MM.1S (cell line): ENCODE results near the gene PTGR1.

Experiments
- DNase-seq: peaks from one replicate; pipeline ENCODE4 v3.0.0-alpha.2; 2015
- H2AFZ ChIP-seq: fragments of 300-600 bp; sonication (generic); 2 replicates; pipeline ENCODE4 v1.6.0; 2016; ENCODE audit warnings: antibody characterized with exemption, low read length
- H3F3A ChIP-seq: fragments of 300-600 bp; sonication (generic); 2 replicates; pipeline ENCODE4 v1.6.1; 2016; ENCODE audit warnings: mild to moderate bottlenecking, antibody characterized with exemption, low read length, moderate library complexity, mixed read lengths; ENCODE audit not compliant: insufficient read depth
- H3K27ac ChIP-seq: fragments of 300-600 bp; sonication (generic); 2 replicates; pipeline ENCODE4 v1.5.1; 2016; ENCODE audit warnings: mild to moderate bottlenecking, low read length
- H3K27me3 ChIP-seq: fragments of 300-600 bp; sonication (generic); replicated peaks from 2 replicates; pipeline ENCODE4 v1.6.0; 2016; ENCODE audit warnings: low read length; ENCODE audit not compliant: insufficient read depth
- H3K36me3 ChIP-seq: fragments of 300-600 bp; sonication (generic); replicated peaks from 2 replicates; pipeline ENCODE4 v1.6.1; 2016; ENCODE audit warnings: mild to moderate bottlenecking, low read length, mixed read lengths; ENCODE audit not compliant: insufficient read depth
- H3K4me1 ChIP-seq: fragments of 300-600 bp; sonication (generic); 2 replicates; pipeline ENCODE4 v1.6.1; 2016; ENCODE audit warnings: low read length, mixed read lengths
- H3K4me2 ChIP-seq: fragments of 300-600 bp; sonication (generic); 2 replicates; pipeline ENCODE4 v1.6.0; 2016; ENCODE audit warnings: low read depth, low read length
- H3K4me3 ChIP-seq: fragments of 300-600 bp; sonication (generic); 2 replicates; pipeline ENCODE4 v1.5.1; 2016; ENCODE audit warnings: low read length, mixed read lengths
- H3K79me2 ChIP-seq: fragments of 300-600 bp; sonication (generic); 2 replicates; pipeline ENCODE4 v1.6.1; 2016; ENCODE audit warnings: mixed run types, low read length, mixed read lengths
- H3K9ac ChIP-seq: fragments of 300-600 bp; sonication (generic); 2 replicates; pipeline ENCODE4 v1.6.1; 2016; ENCODE audit warnings: low read length, mixed read lengths
- H3K9me2 ChIP-seq: fragments of 300-600 bp; sonication (generic); replicated peaks from 2 replicates; pipeline ENCODE4 v1.6.1; 2016; ENCODE audit warnings: mild to moderate bottlenecking, low read length, mixed read lengths; ENCODE audit not compliant: insufficient read depth
- H3K9me3 ChIP-seq: fragments of 300-600 bp; sonication (generic); replicated peaks from 2 replicates; pipeline ENCODE4 v1.6.1; 2016; ENCODE audit warnings: mild to moderate bottlenecking, low read length, mixed read lengths; ENCODE audit not compliant: insufficient read depth
- H4K20me1 ChIP-seq: fragments of 300-600 bp; sonication (generic); 2 replicates; pipeline ENCODE4 v1.6.1; 2016; ENCODE audit warnings: mild to moderate bottlenecking, low read length, moderate library complexity, mixed read lengths; ENCODE audit not compliant: insufficient read depth
- CTCF ChIP-seq: fragments of 300-600 bp; sonication (generic); IDR thresholded peaks from 2 replicates; pipeline ENCODE4 v1.5.1; 2016; ENCODE audit warnings: antibody characterized with exemption, low read length, mixed read lengths
- EZH2 ChIP-seq: fragments of 300-600 bp; sonication (generic); optimal IDR thresholded peaks from 2 replicates; pipeline ENCODE3; 2017; ENCODE audit warnings: low read depth, mild to moderate bottlenecking, antibody characterized with exemption, low read length, mixed read lengths
- EZH2phosphoT487 ChIP-seq: fragments of 300-600 bp; sonication (generic); IDR thresholded peaks from 2 replicates; pipeline ENCODE4 v1.6.1; 2018; ENCODE audit warnings: antibody characterized with exemption, low read length

Gene PTGR1

GRCh38 chr9:111601237-111602018, 2.0 kb upstream of the PTGR1 start:
- H2AFZ ChIP-seq, result no peak overlapping the region
- no peak for TF ChIP-seq EZH2phosphoT487
- no peak for TF ChIP-seq CTCF
- no peak for TF ChIP-seq EZH2
- no peaks in the 10 kb centered on the region for H3K4me1 ChIP-seq
- no peak overlapping the region for H3K9ac ChIP-seq
- H3K4me3 ChIP-seq, result no peak overlapping the region
- H3K27ac ChIP-seq, result no peak overlapping the region
- no peaks in the 10 kb centered on the region for H3K79me2 ChIP-seq
- no peaks in the 10 kb centered on the region for H3K9me2 ChIP-seq
- H3K4me2 ChIP-seq, result no peak overlapping the region
- no peaks in the 10 kb centered on the region for H3F3A ChIP-seq
- H3K27me3 ChIP-seq, result peaks cover 11% of the 10 kb centered on the region
- no peaks in the 10 kb centered on the region for H3K9me3 ChIP-seq
- DNase-seq, result no peak
- H3K36me3 ChIP-seq, result no peaks in the 10 kb centered on the region
- no peaks in the 10 kb centered on the region for H4K20me1 ChIP-seq

DNA sequence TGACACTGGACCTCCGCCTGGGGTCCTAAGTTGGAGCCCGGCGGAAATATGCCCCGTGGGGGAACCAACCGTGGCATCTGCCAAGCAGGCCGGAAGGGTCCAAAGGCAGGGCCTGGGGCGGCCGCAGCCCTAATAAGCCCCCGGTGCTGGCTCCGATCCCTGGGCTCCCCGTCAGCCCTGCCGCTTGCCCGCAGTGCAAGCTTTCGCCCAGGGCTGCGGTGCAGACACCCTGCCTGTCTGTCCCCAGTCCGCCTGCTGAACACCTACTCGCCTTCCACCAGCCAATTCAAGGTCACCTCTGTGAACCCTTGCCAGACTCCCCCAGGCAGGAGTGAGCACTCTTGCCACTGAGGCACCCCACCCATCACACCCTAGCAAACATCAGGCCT, 502 bp upstream of the PTGR1 start:
- Histone ChIP-seq H3F3A (no peaks in the 10 kb centered on the region), H3K27ac (no peak overlapping the region), H3K4me1 (no peaks in the 10 kb centered on the region), H4K20me1 (no peaks in the 10 kb centered on the region), H3K9ac (no peak overlapping the region), H2AFZ (no peak overlapping the region), H3K36me3 (no peaks in the 10 kb centered on the region), H3K9me2 (no peaks in the 10 kb centered on the region), H3K4me3 (no peak overlapping the region), H3K27me3 (peaks cover 11% of the 10 kb centered on the region), H3K4me2 (no peak overlapping the region), H3K79me2 (no peaks in the 10 kb centered on the region), H3K9me3 (no peaks in the 10 kb centered on the region)
- DNase-seq, result no peak
- no peak for TF ChIP-seq EZH2phosphoT487
- TF ChIP-seq EZH2, result no peak
- no peak for TF ChIP-seq CTCF

DNA sequence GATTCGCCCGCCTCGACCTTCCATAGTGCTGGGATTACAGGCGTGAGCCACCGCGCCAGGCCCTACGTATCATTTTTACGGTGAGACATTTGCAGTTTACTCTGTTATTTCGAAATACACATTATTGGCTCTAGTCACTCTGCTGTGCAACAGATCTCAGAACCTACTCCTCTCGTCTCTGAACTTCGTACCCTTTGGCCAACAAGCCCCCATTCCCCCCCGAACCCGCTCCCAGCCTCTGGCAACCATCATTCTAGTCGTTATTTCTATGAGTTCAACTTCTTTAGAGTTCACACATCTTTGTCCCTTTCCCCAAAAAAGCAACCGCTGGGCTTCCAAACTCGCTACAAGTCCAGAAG, 735 bp downstream of the PTGR1 start:
- no peaks in the 10 kb centered on the region for H3K79me2 ChIP-seq
- 0 out of 2 replicates have a peak overlapping the region, but pooled peaks have one; percentile 31 for H2AFZ ChIP-seq
- no peaks in the 10 kb centered on the region for H4K20me1 ChIP-seq
- no peak for DNase-seq
- H3K9me2 ChIP-seq, result no peaks in the 10 kb centered on the region
- H3K9me3 ChIP-seq, result no peaks in the 10 kb centered on the region
- TF ChIP-seq CTCF, result no peak
- TF ChIP-seq EZH2, result no peak
- TF ChIP-seq EZH2phosphoT487, result no peak
- H3K36me3 ChIP-seq, result no peaks in the 10 kb centered on the region
- H3K27ac ChIP-seq, result no peak overlapping the region
- H3K4me2 ChIP-seq, result peak overlapping the region; percentile 85; the same call in 1 of the 2 replicates
- no peaks in the 10 kb centered on the region for H3K4me1 ChIP-seq
- peaks cover 11% of the 10 kb centered on the region for H3K27me3 ChIP-seq
- H3K9ac ChIP-seq, result no peak overlapping the region
- H3K4me3 ChIP-seq, result no peak overlapping the region; the same call in 1 of the 2 replicates
- H3F3A ChIP-seq, result no peaks in the 10 kb centered on the region
